H1 (cell line): Measurements from ENCODE around the gene RETREG1. TPM values are rescaled to one million over a fixed set of nuclear protein-coding genes. Genes with fewer than 3 reads are reported as not detected.

Experiments
- CTCF ChIA-PET: fragments of 300-600 bp; sonication (Branson Sonifier 250); formaldehyde crosslinking; loops from one replicate; lab custom pipeline; 2021; ENCODE audit not compliant: partially characterized antibody; lab: Charles Lee
- POLR2A ChIA-PET: fragments of 300-600 bp; sonication (Branson Sonifier 250); formaldehyde crosslinking; loops from one replicate; lab custom pipeline; 2021; ENCODE audit warnings: inconsistent platforms; ENCODE audit not compliant: partially characterized antibody; lab: Charles Lee
- DNase-seq, 2 experiments: peaks; one replicate each; pipeline versions ENCODE4 v3.0.0 to v3.0.0-alpha.2; 2010 to 2022; ENCODE audit warnings: low spot score in 2 of 2, low read depth in 1 of 2, mixed read lengths in 1 of 2
- FAIRE-seq: peaks from 2 replicates; lab custom pipeline; 2011; peaks lifted over from hg19 to GRCh38; lab: Jason Lieb, UNC
- H2AFZ ChIP-seq: 2 replicates; pipeline ENCODE4 v1.8.1; 2012; ENCODE audit warnings: low read length, inconsistent platforms
- H2AK5ac ChIP-seq: 2 replicates; pipeline ENCODE4 v1.6.1; 2013; ENCODE audit warnings: low read depth, low read length
- H2BK120ac ChIP-seq: replicated peaks from 2 replicates; pipeline ENCODE3; 2013; ENCODE audit warnings: low read depth, low read length, inconsistent platforms
- H2BK12ac ChIP-seq: 2 replicates; pipeline ENCODE4 v1.6.1; 2013; ENCODE audit warnings: low read depth, low read length
- H2BK15ac ChIP-seq: 2 replicates; pipeline ENCODE4 v1.6.1; 2013; ENCODE audit warnings: low read length
- H2BK20ac ChIP-seq: 2 replicates; pipeline ENCODE4 v1.6.1; 2013; ENCODE audit warnings: low read length
- H2BK5ac ChIP-seq: 2 replicates; pipeline ENCODE4 v1.6.1; 2013; ENCODE audit warnings: low read depth, low read length
- H3K14ac ChIP-seq: 2 replicates; pipeline ENCODE4 v1.6.1; 2013; ENCODE audit warnings: inconsistent platforms; ENCODE audit not compliant: insufficient read length
- H3K18ac ChIP-seq: 2 replicates; pipeline ENCODE4 v1.6.1; 2013; ENCODE audit warnings: low read length; ENCODE audit errors: extremely low read depth
- H3K23ac ChIP-seq: 2 replicates; pipeline ENCODE4 v1.6.1; 2013; ENCODE audit warnings: inconsistent platforms; ENCODE audit not compliant: insufficient read length
- H3K23me2 ChIP-seq: 2 replicates; pipeline ENCODE4 v1.6.1; 2013; ENCODE audit warnings: low read depth, low read length
- H3K27ac ChIP-seq: 2 replicates; pipeline ENCODE4 v1.6.1; 2011; ENCODE audit warnings: low read depth, low read length, inconsistent platforms
- H3K27me3 ChIP-seq, 4 experiments: replicated peaks in 1 of 4; 1 replicate in 1 of 4; 2 replicates in 3 of 4; pipeline versions ENCODE4 v1.6.1 to v1.8.1; 2011 to 2013; ENCODE audit warnings: low read length in 3 of 4, mild to moderate bottlenecking in 3 of 4, inconsistent platforms in 2 of 4, mixed read lengths in 2 of 4, moderate library complexity in 1 of 4; ENCODE audit not compliant: control insufficient read depth in 3 of 4, insufficient read depth in 3 of 4; ENCODE audit errors: extremely low read depth in 1 of 4
- H3K36me3 ChIP-seq, 4 experiments: 2 replicates each; pipeline versions ENCODE4 v1.6.1 to v1.8.1; 2011 to 2013; ENCODE audit warnings: mild to moderate bottlenecking in 4 of 4, low read length in 3 of 4, moderate library complexity in 2 of 4, control low read depth in 1 of 4, inconsistent platforms in 1 of 4; ENCODE audit not compliant: insufficient read depth in 4 of 4, control insufficient read depth in 2 of 4
- H3K4ac ChIP-seq: replicated peaks from 2 replicates; pipeline ENCODE3; 2013; ENCODE audit warnings: low read length, low read depth, mixed read lengths, inconsistent platforms; ENCODE audit not compliant: insufficient read length
- H3K4me1 ChIP-seq, 4 experiments: replicated peaks in 1 of 4; 1 replicate in 1 of 4; 2 replicates in 3 of 4; pipeline versions ENCODE4 v1.6.1 to v1.8.1; 2011 to 2013; ENCODE audit warnings: low read length in 3 of 4, inconsistent platforms in 2 of 4, mixed read lengths in 1 of 4; ENCODE audit not compliant: insufficient read depth in 4 of 4, control insufficient read depth in 3 of 4
- H3K4me2 ChIP-seq, 2 experiments: 2 replicates each; pipeline versions ENCODE4 v1.6.1 to v1.8.1; 2011 to 2013; ENCODE audit warnings: low read depth in 2 of 2, low read length in 2 of 2, control low read depth in 1 of 2, inconsistent platforms in 1 of 2, mild to moderate bottlenecking in 1 of 2; ENCODE audit not compliant: insufficient read depth in 1 of 2
- H3K4me3 ChIP-seq, 4 experiments: fragments of 200-600, 300-600 bp in 1 of 4; sonication (generic), shearing (Covaris generic), sonication (Bioruptor Twin) in 1 of 4; 2 replicates each; pipeline versions ENCODE4 v1.5.1 to v1.8.1; 2011 to 2016; ENCODE audit warnings: low read length in 4 of 4, low read depth in 3 of 4, control low read depth in 2 of 4, inconsistent platforms in 2 of 4, mild to moderate bottlenecking in 2 of 4, mixed read lengths in 1 of 4, moderate library complexity in 1 of 4; ENCODE audit not compliant: insufficient read depth in 2 of 4; ENCODE audit errors: extremely low read depth in 1 of 4
- H3K56ac ChIP-seq: replicated peaks from 2 replicates; pipeline ENCODE3; 2013; ENCODE audit warnings: low read depth, mild to moderate bottlenecking, mixed read lengths, low read length, inconsistent platforms; ENCODE audit not compliant: insufficient read length
- H3K79me1 ChIP-seq: 2 replicates; pipeline ENCODE4 v1.6.1; 2013; ENCODE audit warnings: low read depth, low read length, control low read depth
- H3K79me2 ChIP-seq, 2 experiments: 2 replicates each; pipeline versions ENCODE4 v1.6.1 to v1.8.1; 2012 to 2013; ENCODE audit warnings: low read length in 2 of 2, mild to moderate bottlenecking in 2 of 2, inconsistent platforms in 1 of 2; ENCODE audit not compliant: insufficient read depth in 2 of 2, control insufficient read depth in 1 of 2
- H3K9ac ChIP-seq, 4 experiments: replicated peaks in 1 of 4; 1 replicate in 1 of 4; 2 replicates in 3 of 4; pipeline versions ENCODE4 v1.6.1 to v1.8.1; 2011 to 2013; ENCODE audit warnings: low read depth in 3 of 4, low read length in 3 of 4, control low read depth in 2 of 4, mild to moderate bottlenecking in 2 of 4, moderate library complexity in 2 of 4, inconsistent platforms in 1 of 4; ENCODE audit errors: extremely low read depth in 1 of 4
- H3K9me3 ChIP-seq, 2 experiments: 2 replicates each; pipeline versions ENCODE4 v1.6.1 to v1.8.1; 2012 to 2013; ENCODE audit warnings: mild to moderate bottlenecking in 2 of 2, moderate library complexity in 2 of 2, control low read depth in 1 of 2, inconsistent platforms in 1 of 2, low read depth in 1 of 2, low read length in 1 of 2, mixed read lengths in 1 of 2; ENCODE audit not compliant: insufficient read depth in 2 of 2
- H4K20me1 ChIP-seq, 2 experiments: replicated peaks in 1 of 2; 2 replicates each; pipeline versions ENCODE3 to v1.8.1; 2011 to 2013; ENCODE audit warnings: inconsistent platforms in 2 of 2, low read length in 2 of 2, mild to moderate bottlenecking in 1 of 2; ENCODE audit not compliant: insufficient read depth in 2 of 2, control insufficient read depth in 1 of 2
- H4K5ac ChIP-seq: 2 replicates; pipeline ENCODE4 v1.6.1; 2013; ENCODE audit warnings: low read length, low read depth, mixed read lengths, inconsistent platforms; ENCODE audit not compliant: insufficient read length
- H4K8ac ChIP-seq: 2 replicates; pipeline ENCODE4 v1.8.0; 2013; ENCODE audit warnings: mild to moderate bottlenecking, moderate library complexity, low read length, inconsistent platforms; ENCODE audit not compliant: insufficient read depth; ENCODE audit errors: extremely low read depth
- H4K91ac ChIP-seq: replicated peaks from 2 replicates; pipeline ENCODE3; 2013; ENCODE audit warnings: low read length, mixed read lengths, inconsistent platforms; ENCODE audit not compliant: insufficient read length
- JUND ChIP-seq: IDR thresholded peaks from 2 replicates; pipeline ENCODE4 v1.6.1; 2011; ENCODE audit warnings: mild to moderate bottlenecking, improper control_type of control experiment, low read length
- KDM5A ChIP-seq: fragments of 200-600 bp; IDR thresholded peaks from 2 replicates; pipeline ENCODE4 v1.7.1; 2012; ENCODE audit warnings: mild to moderate bottlenecking, low read length, inconsistent platforms, mixed read lengths
- RFX5 ChIP-seq: IDR thresholded peaks from 2 replicates; pipeline ENCODE4 v1.6.1; 2011; ENCODE audit warnings: low read depth, low read length, improper control_type of control experiment, borderline replicate concordance
- SAP30 ChIP-seq: fragments of 300-600 bp; sonication (generic); IDR thresholded peaks from 2 replicates; pipeline ENCODE4 v1.7.1; 2012; ENCODE audit warnings: low read length, moderate library complexity, mild to moderate bottlenecking, inconsistent platforms; ENCODE audit not compliant: insufficient read depth, insufficient replicate concordance
- TEAD4 ChIP-seq: IDR thresholded peaks from 2 replicates; pipeline ENCODE4 v1.6.1; 2012; ENCODE audit warnings: low read depth, low read length, inconsistent platforms, mixed read lengths
- WGBS, 2 experiments: shearing (Covaris generic) in 1 of 2; methylation state at CpG; one replicate each; pipeline versions ENCODE4 v1.1.6 to v1.1.7; 2013 to 2015; ENCODE audit warnings: low lambda C conversion rate in 2 of 2, mixed read lengths in 2 of 2, inconsistent platforms in 1 of 2, low coverage in 1 of 2, missing lambda C conversion rate in 1 of 2; ENCODE audit not compliant: insufficient replicate concordance in 2 of 2, insufficient coverage in 1 of 2, insufficient read length in 1 of 2; ENCODE audit errors: extremely low coverage in 1 of 2, missing lambda C conversion rate in 1 of 2; 5-methylcytosine and 5-hydroxymethylcytosine counted together
- polyA plus RNA-seq, 7 experiments: library from polyadenylated mRNA; depleted of rRNA in 3 of 7; stranded (reverse) in 5 of 7; unstranded in 2 of 7; fragments of >200 nt in 5 of 7; fragments of 200-250 nt in 2 of 7; gene quantifications; 1 replicate in 5 of 7; 2 replicates in 1 of 7; 4 replicates in 1 of 7; pipeline versions ENCODE4 v1.2.1 to v1.2.3, GENCODE V29; 2011 to 2013; ENCODE audit warnings: missing spikeins in 2 of 7, mixed read lengths in 2 of 7
- total RNA-seq: library from RNA; stranded (reverse); fragmentation: NEBNext Ultra II Directional; extraction: Animal tissue kit (Norgen Biotek cat#: 25700); gene quantifications from 2 replicates; pipeline ENCODE4 v1.2.1, GENCODE V29; 2021

The RETREG1 gene
- total and polyA plus RNA-seq, 2 of the 8 experiments (the other 6 are each of a cell fraction or from before 2014, with no cell fraction given): 0.62 to 1.9 TPM

DNA sequence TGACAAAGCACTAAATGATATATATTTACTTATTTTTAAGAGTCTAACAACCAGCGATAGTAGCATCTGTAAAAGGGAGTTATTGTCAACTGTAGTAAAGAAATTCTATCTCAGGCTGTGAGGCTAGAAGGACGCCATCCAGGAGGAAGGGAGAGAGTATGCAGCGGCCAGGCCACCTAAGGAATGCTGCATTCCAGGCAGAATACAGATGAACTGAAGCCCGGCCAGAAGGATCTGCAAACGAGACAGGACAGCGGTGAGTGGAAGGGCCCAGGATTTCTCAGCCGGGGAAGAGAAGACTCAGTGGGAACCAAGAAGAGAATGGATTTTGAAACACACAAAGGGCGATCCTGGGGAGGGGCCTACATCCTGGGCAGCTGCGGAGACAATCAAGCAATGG is 7.4 kb downstream of the RETREG1 start:
- TF ChIP-seq SAP30: no peak
- no peak for TF ChIP-seq JUND
- no peak for TF ChIP-seq KDM5A
- no peak for TF ChIP-seq RFX5
- peak; percentile 83 for TF ChIP-seq TEAD4
- Histone ChIP-seq H2BK15ac (no peak overlapping the region), H4K8ac (no peak overlapping the region), H4K5ac (no peak overlapping the region), H3K79me1 (no peaks in the 10 kb centered on the region), H2AK5ac (0 out of 2 replicates have a peak overlapping the region, but pooled peaks have one; percentile 41), H3K4me3 (no peak overlapping the region), H2BK12ac (no peak overlapping the region), H3K14ac (no peak overlapping the region), H3K4ac (no peak overlapping the region), H3K9ac (no peak overlapping the region), H3K56ac (no peak overlapping the region), H2BK5ac (no peak overlapping the region), H3K18ac (no peak overlapping the region), H3K23ac (no peak overlapping the region), H3K23me2 (no peaks in the 10 kb centered on the region), H3K9me3 (no peaks in the 10 kb centered on the region), H3K4me2 (no peak overlapping the region; a peak in 1 of 4 replicates), H2BK120ac (no peak overlapping the region), H2BK20ac (no peak overlapping the region), H3K79me2 (no peaks in the 10 kb centered on the region), H4K91ac (no peak overlapping the region), H2AFZ (no peak overlapping the region), H3K36me3 (no peaks in the 10 kb centered on the region), H3K27ac (no peak overlapping the region), H3K27me3 (no peaks in the 10 kb centered on the region), H3K4me1 (no peaks in the 10 kb centered on the region; a peak in 2 of 7 replicates), H4K20me1 (no peaks in the 10 kb centered on the region)
- POLR2A ChIA-PET: no interaction called here
- CTCF ChIA-PET: no interaction called here
- no peak for DNase-seq
- 74% methylated on average over 9 of the region's 9 CpGs; no CpG with 5 or more reads in 1 of the 2 experiments for WGBS, 2 experiments
- no peak for FAIRE-seq
